ENCODE measurements around the gene ARFIP1.

The ARFIP1 gene

DNA sequence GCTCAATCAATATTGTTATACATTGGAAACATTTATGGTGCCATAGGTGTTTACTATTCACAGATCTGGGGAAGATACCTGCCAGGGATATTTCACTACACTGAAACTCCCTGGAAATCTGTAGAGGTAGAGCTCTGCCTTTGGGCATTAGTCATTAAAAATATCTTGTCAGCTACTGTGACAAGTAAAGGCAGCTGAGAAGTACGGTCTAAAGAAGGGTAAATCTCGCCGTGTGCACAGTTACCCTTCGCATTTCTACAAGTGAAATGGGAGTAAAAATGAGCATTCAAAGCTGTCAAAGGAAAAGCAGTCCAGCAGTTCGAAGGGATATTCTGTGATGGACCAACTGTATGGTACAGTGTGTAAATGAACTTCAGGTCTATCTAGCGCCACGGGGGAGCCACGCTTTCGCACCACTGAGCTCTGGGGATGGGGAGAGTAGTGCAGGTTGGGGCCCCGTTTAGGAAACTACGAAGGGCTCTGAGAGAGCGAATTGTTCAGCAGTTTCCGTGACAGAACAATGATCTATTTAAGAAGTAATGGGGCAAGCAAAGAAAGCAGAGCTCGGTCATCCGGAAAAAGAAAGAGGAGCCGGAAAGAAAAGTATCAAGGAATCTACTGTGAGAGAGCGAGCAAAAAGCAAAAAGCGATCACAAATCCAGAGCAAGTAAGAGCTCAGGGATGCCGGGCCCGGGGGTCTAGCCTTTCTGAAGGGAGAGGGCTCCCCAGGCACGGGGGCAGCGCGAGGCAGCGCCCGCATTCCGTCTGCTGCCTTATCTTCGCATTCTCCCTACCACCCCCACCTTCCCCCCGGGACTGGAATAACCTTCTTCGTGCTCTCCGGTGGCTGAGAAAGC, 870 bp upstream of the ARFIP1 start:
- Histone ChIP-seq H4K5ac (ENCODE audit: low read length) (no peak overlapping the region), H2BK120ac (ENCODE audit: low read depth, low read length) (no peak overlapping the region), H3K56ac (ENCODE audit: low read length) (peak overlapping the region; percentile 92), H3K27ac (ENCODE audit: low read depth, low read length) (peak overlapping the region; percentile 68), H2BK5ac (ENCODE audit: low read length) (peak overlapping the region; percentile 55), H3K27me3 (ENCODE audit: insufficient read depth, low read length, poor library complexity) (no peaks in the 10 kb centered on the region), H3K18ac (ENCODE audit: low read length) (peak overlapping the region; percentile 2), H3K79me1 (ENCODE audit: low read length) (no peaks in the 10 kb centered on the region), H3K9ac (ENCODE audit: low read length) (peak overlapping the region; percentile 79), H2AK5ac (ENCODE audit: low read length) (no peak overlapping the region), H3K4me1 (ENCODE audit: control insufficient read depth, low read depth, low read length) (peaks cover 8% of the 10 kb centered on the region), H3K23ac (ENCODE audit: low read length) (no peak overlapping the region), H3K4ac (ENCODE audit: low read depth, low read length) (peak overlapping the region; percentile 78), H2BK15ac (replicated peaks; ENCODE audit: low read depth) (no peak overlapping the region), H4K8ac (ENCODE audit: low read depth, low read length) (no peak overlapping the region), H3K4me2 (ENCODE audit: low read length) (peak overlapping the region; percentile 39), H3K79me2 (ENCODE audit: control insufficient read depth, insufficient read depth, low read length) (peaks cover 32% of the 10 kb centered on the region), H3K36me3 (ENCODE audit: control insufficient read depth, insufficient read depth, low read length) (no peaks in the 10 kb centered on the region), H3K4me3 (ENCODE audit: low read length) (peak overlapping the region; percentile 63)
- DNase-seq: no peak
- no CpG with 5 or more reads among the region's 30 CpGs for WGBS (ENCODE audit: extremely low coverage, insufficient coverage, low lambda C conversion rate)

DNA sequence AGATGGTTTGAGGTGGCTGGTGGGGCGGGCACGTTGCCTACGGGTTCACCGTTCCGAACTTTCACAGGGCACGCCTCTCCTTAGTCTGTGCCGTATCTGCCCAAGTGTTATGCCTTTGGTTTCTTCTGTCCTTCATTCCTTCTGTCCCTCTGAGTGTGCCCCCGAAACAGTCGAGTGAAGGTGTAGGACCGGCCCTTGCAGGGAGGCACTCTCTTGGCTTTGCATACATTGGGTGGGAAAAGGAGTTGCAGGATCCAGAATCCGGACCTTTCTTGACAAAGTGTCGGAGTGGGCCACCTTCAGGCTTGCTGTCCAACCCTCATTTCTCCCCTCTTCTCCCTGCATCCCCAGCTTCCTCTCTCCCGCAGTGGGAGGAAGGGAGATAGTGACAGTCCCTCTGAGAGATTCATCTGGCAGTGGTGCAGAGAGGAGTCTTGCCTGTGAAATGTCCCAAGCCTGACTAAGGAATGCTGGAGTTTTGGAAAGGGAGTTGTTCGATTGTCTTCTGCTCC, 569 bp downstream of the ARFIP1 start:
- no peak overlapping the region for H2BK5ac ChIP-seq (ENCODE audit: low read length)
- H3K9ac ChIP-seq (ENCODE audit: low read length): peak overlapping the region; percentile 94
- H2AK5ac ChIP-seq (ENCODE audit: low read length): no peak overlapping the region
- H3K4me3 ChIP-seq (ENCODE audit: low read length): peak overlapping the region; percentile 96
- no peaks in the 10 kb centered on the region for H3K79me1 ChIP-seq (ENCODE audit: low read length)
- no peak overlapping the region for H2BK15ac ChIP-seq (replicated peaks; ENCODE audit: low read depth)
- peak overlapping the region; percentile 74 for H3K27ac ChIP-seq (ENCODE audit: low read depth, low read length)
- H3K18ac ChIP-seq (ENCODE audit: low read length): no peak overlapping the region
- H4K8ac ChIP-seq (ENCODE audit: low read depth, low read length): no peak overlapping the region
- DNase-seq: peak; percentile 80
- no peak overlapping the region for H3K4ac ChIP-seq (ENCODE audit: low read depth, low read length)
- H3K56ac ChIP-seq (ENCODE audit: low read length): peak overlapping the region; percentile 98
- no peak overlapping the region for H4K5ac ChIP-seq (ENCODE audit: low read length)
- H3K36me3 ChIP-seq (ENCODE audit: control insufficient read depth, insufficient read depth, low read length): no peaks in the 10 kb centered on the region
- peaks cover 38% of the 10 kb centered on the region for H3K79me2 ChIP-seq (ENCODE audit: control insufficient read depth, insufficient read depth, low read length)
- H3K4me1 ChIP-seq (ENCODE audit: control insufficient read depth, low read depth, low read length): peaks cover 7% of the 10 kb centered on the region
- no CpG with 5 or more reads among the region's 14 CpGs for WGBS (ENCODE audit: extremely low coverage, insufficient coverage, low lambda C conversion rate)
- H2BK120ac ChIP-seq (ENCODE audit: low read depth, low read length): no peak overlapping the region
- no peaks in the 10 kb centered on the region for H3K27me3 ChIP-seq (ENCODE audit: insufficient read depth, low read length, poor library complexity)
- no peak overlapping the region for H3K23ac ChIP-seq (ENCODE audit: low read length)
- peak overlapping the region; percentile 70 for H3K4me2 ChIP-seq (ENCODE audit: low read length)

GRCh38 chr4:152784490-152785350, 5.0 kb downstream of the ARFIP1 start:
- no CpG with 5 or more reads among the region's 4 CpGs for WGBS (ENCODE audit: extremely low coverage, insufficient coverage, low lambda C conversion rate)

GRCh38 chr4:152785639-152786615, 6.2 kb downstream of the ARFIP1 start:
- Histone ChIP-seq H2BK120ac (ENCODE audit: low read depth, low read length) (no peak overlapping the region), H3K4me2 (ENCODE audit: low read length) (no peak overlapping the region), H3K4ac (ENCODE audit: low read depth, low read length) (no peak overlapping the region), H2AK5ac (ENCODE audit: low read length) (no peak overlapping the region), H3K79me1 (ENCODE audit: low read length) (peaks cover 8% of the 10 kb centered on the region), H3K36me3 (ENCODE audit: control insufficient read depth, insufficient read depth, low read length) (no peaks in the 10 kb centered on the region), H3K79me2 (ENCODE audit: control insufficient read depth, insufficient read depth, low read length) (peaks cover 58% of the 10 kb centered on the region), H3K4me1 (ENCODE audit: control insufficient read depth, low read depth, low read length) (peaks cover 1% of the 10 kb centered on the region), H3K9ac (ENCODE audit: low read length) (no peak overlapping the region), H3K23ac (ENCODE audit: low read length) (no peak overlapping the region), H3K56ac (ENCODE audit: low read length) (no peak overlapping the region), H3K4me3 (ENCODE audit: low read length) (no peak overlapping the region), H3K27ac (ENCODE audit: low read depth, low read length) (no peak overlapping the region), H3K27me3 (ENCODE audit: insufficient read depth, low read length, poor library complexity) (no peaks in the 10 kb centered on the region), H3K18ac (ENCODE audit: low read length) (no peak overlapping the region), H2BK15ac (replicated peaks; ENCODE audit: low read depth) (no peak overlapping the region), H4K5ac (ENCODE audit: low read length) (no peak overlapping the region), H2BK5ac (ENCODE audit: low read length) (no peak overlapping the region), H4K8ac (ENCODE audit: low read depth, low read length) (no peak overlapping the region)
- no peak for DNase-seq
- no CpG with 5 or more reads among the region's 3 CpGs for WGBS (ENCODE audit: extremely low coverage, insufficient coverage, low lambda C conversion rate)

More at GRCh38 chr4:152784490-152785350, 5.0 kb downstream of the ARFIP1 start:
- Histone ChIP-seq H3K9ac (ENCODE audit: low read length) (no peak overlapping the region), H3K4ac (ENCODE audit: low read depth, low read length) (no peak overlapping the region), H3K23ac (ENCODE audit: low read length) (no peak overlapping the region), H3K56ac (ENCODE audit: low read length) (no peak overlapping the region), H3K79me1 (ENCODE audit: low read length) (peaks cover 7% of the 10 kb centered on the region), H3K79me2 (ENCODE audit: control insufficient read depth, insufficient read depth, low read length) (peaks cover 61% of the 10 kb centered on the region), H3K18ac (ENCODE audit: low read length) (no peak overlapping the region), H4K8ac (ENCODE audit: low read depth, low read length) (peak overlapping the region; percentile 40), H3K4me3 (ENCODE audit: low read length) (no peak overlapping the region), H2BK120ac (ENCODE audit: low read depth, low read length) (no peak overlapping the region), H2BK5ac (ENCODE audit: low read length) (no peak overlapping the region), H3K4me1 (ENCODE audit: control insufficient read depth, low read depth, low read length) (peaks cover 1% of the 10 kb centered on the region), H3K36me3 (ENCODE audit: control insufficient read depth, insufficient read depth, low read length) (no peaks in the 10 kb centered on the region), H2BK15ac (replicated peaks; ENCODE audit: low read depth) (no peak overlapping the region), H2AK5ac (ENCODE audit: low read length) (no peak overlapping the region), H3K27me3 (ENCODE audit: insufficient read depth, low read length, poor library complexity) (no peaks in the 10 kb centered on the region), H4K5ac (ENCODE audit: low read length) (no peak overlapping the region), H3K27ac (ENCODE audit: low read depth, low read length) (no peak overlapping the region), H3K4me2 (ENCODE audit: low read length) (no peak overlapping the region)
- DNase-seq: peak; percentile 82

- no peak overlapping the region for H3K18ac ChIP-seq (ENCODE audit: low read length)
- H3K36me3 ChIP-seq (ENCODE audit: control insufficient read depth, insufficient read depth, low read length): no peaks in the 10 kb centered on the region
- no peak overlapping the region for H3K4me2 ChIP-seq (ENCODE audit: low read length)
- no peaks in the 10 kb centered on the region for H3K27me3 ChIP-seq (ENCODE audit: insufficient read depth, low read length, poor library complexity)
- H4K5ac ChIP-seq (ENCODE audit: low read length): no peak overlapping the region
- H3K56ac ChIP-seq (ENCODE audit: low read length): no peak overlapping the region
- no peak overlapping the region for H2BK120ac ChIP-seq (ENCODE audit: low read depth, low read length)
- WGBS (ENCODE audit: extremely low coverage, insufficient coverage, low lambda C conversion rate): no CpG with 5 or more reads among the region's 1 CpG
- no peak overlapping the region for H4K8ac ChIP-seq (ENCODE audit: low read depth, low read length)
- H3K27ac ChIP-seq (ENCODE audit: low read depth, low read length): no peak overlapping the region
- no peak overlapping the region for H3K23ac ChIP-seq (ENCODE audit: low read length)
- peaks cover 1% of the 10 kb centered on the region for H3K4me1 ChIP-seq (ENCODE audit: control insufficient read depth, low read depth, low read length)
- H2AK5ac ChIP-seq (ENCODE audit: low read length): no peak overlapping the region
- H3K9ac ChIP-seq (ENCODE audit: low read length): no peak overlapping the region
- H3K4ac ChIP-seq (ENCODE audit: low read depth, low read length): no peak overlapping the region
- no peak overlapping the region for H2BK5ac ChIP-seq (ENCODE audit: low read length)
- DNase-seq: no peak
- H3K4me3 ChIP-seq (ENCODE audit: low read length): no peak overlapping the region
- peaks cover 51% of the 10 kb centered on the region for H3K79me2 ChIP-seq (ENCODE audit: control insufficient read depth, insufficient read depth, low read length)
- peaks cover 8% of the 10 kb centered on the region for H3K79me1 ChIP-seq (ENCODE audit: low read length)
- H2BK15ac ChIP-seq (replicated peaks; ENCODE audit: low read depth): no peak overlapping the region
These were observed 6.9 kb downstream of the ARFIP1 start for GRCh38 chr4:152786627-152787026.
